Ovary (tissue), 9 donors: ENCODE results near the gene CSN1S1. TPM values are rescaled to one million over a fixed set of nuclear protein-coding genes. Genes with fewer than 3 reads are reported as not detected.

ENCODE experiments used
- DNase-seq, 5 donors: peaks; one replicate each; pipeline ENCODE4 v3.0.0-alpha.2; 2019 to 2020
- H3K27ac ChIP-seq, 2 donors: fragments of 200-600 bp; one replicate each; pipeline versions ENCODE4 v1.5.1 to v1.8.0; 2019 to 2022
- H3K27me3 ChIP-seq: fragments of 200-600 bp; one replicate; pipeline ENCODE4 v1.8.0; 2022
- H3K36me3 ChIP-seq: fragments of 200-600 bp; sonication (generic); one replicate; pipeline ENCODE4 v1.5.1; 2019
- H3K4me1 ChIP-seq: one replicate; pipeline ENCODE4 v1.8.1; 2013; ENCODE audit warnings: mild to moderate bottlenecking, moderate library complexity; ENCODE audit not compliant: insufficient read depth
- H3K4me3 ChIP-seq: fragments of 200-600 bp; sonication (generic); one replicate; pipeline ENCODE4 v1.5.1; 2017
- H3K9me3 ChIP-seq, 2 donors: fragments of 200-600 bp in 1 of 2; sonication (generic) in 1 of 2; one replicate each; pipeline versions ENCODE4 v1.5.1 to v1.8.1; 2013 to 2019; ENCODE audit warnings: mild to moderate bottlenecking in 1 of 2, moderate library complexity in 1 of 2
- EP300 ChIP-seq: sonication (generic); formaldehyde crosslinking; IDR thresholded peaks from one replicate; pipeline ENCODE4 v1.6.1; 2017; ENCODE audit warnings: antibody characterized with exemption
- POLR2A ChIP-seq: fragments of 450-650 bp; IDR thresholded peaks from one replicate; pipeline ENCODE4 v1.6.1; 2017; ENCODE audit warnings: antibody characterized with exemption, mild to moderate bottlenecking, moderate library complexity
- WGBS, 3 donors: extraction: QIAGEN DNeasy Blood & Tissue Kit in 1 of 3; methylation state at CpG; one replicate each; pipeline versions ENCODE4 v1.1.5 to v1.1.7; 2013 to 2017; 5-methylcytosine and 5-hydroxymethylcytosine counted together
- intact Hi-C, 4 donors: fragments of 100-400 bp; cut with DNase I; formaldehyde crosslinking; loops; one replicate each; pipeline versions ENCODE4 v1.11.0 to v1.15.1; 2022 to 2023
- polyA plus RNA-seq, 2 donors: library from polyadenylated mRNA; stranded (reverse); fragments of 200-250 nt in 1 of 2; fragments of 350-450 nt in 1 of 2; fragmentation: Illumina TruSeq in 1 of 2; extraction: RNeasy Lipid Tissue Mini Kit (QIAGEN cat#74804) in 1 of 2; gene quantifications; one replicate each; pipeline ENCODE4 v1.2.3, GENCODE V29; 2013 to 2014
- total RNA-seq, 7 donors: library from RNA; depleted of rRNA in 2 of 7; stranded (reverse); fragments of >200 nt in 2 of 7; fragmentation: NEBNext Ultra II Directional in 3 of 7; extraction: Animal tissue kit (Norgen Biotek cat#: 25700) in 3 of 7; gene quantifications; one replicate each; pipeline versions ENCODE4 v1.1.0 to v1.2.4, GENCODE V29; 2016 to 2023
- TF ChIP-seq, protein P1 (sequence below), 3 donors: fragments of 450-650 bp in 2 of 3; fragments of 200-600 bp in 1 of 3; IDR thresholded peaks; one replicate each; pipeline versions ENCODE4 v1.5.1 to v1.8.0; 2016 to 2022; ENCODE audit warnings: antibody characterized with exemption in 3 of 3, mild to moderate bottlenecking in 1 of 3
- donor health status: DM: no; HTN: no; CAD: no; lungs with moderate emphysema.
- donor health status: DM: no; HTN: no; CAD: no.
- donor health status: Bipolar disorder and iron deficiency.
- donor health status: DM: yes; HTN: yes; CAD: no.
- donor health status: DM: no; HTN: no; CAD: no.
- donor health status: DM: yes; HTN: yes; CAD: no.

CSN1S1 gene
- total and polyA plus RNA-seq, 9 donors = not detected

DNA sequence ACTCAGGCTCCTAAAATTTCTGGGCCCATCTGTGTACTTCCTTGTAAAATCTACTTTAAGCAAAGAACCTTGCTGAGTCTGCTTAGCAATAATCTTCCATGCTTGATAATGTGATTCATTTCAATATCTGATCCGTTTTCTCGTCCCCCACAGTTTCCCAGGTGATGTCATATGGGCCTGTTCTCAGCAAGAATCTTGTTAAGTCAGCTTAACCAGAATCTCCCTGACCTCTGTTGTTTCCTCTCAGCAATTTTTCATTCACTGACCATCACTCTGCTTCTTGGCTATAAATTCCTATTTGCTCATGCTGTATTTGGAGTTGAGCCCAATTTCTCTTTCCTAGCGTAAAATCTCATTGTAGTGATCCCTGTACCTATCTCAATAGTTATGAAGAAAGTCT, 20.7 kb downstream of the CSN1S1 start:
- 72 to 75% (median 74%) methylated on average over 3 of the region's 3 CpGs for WGBS, 3 donors
- Histone ChIP-seq H3K36me3 (no peaks in the 10 kb centered on the region), H3K27ac (no peak overlapping the region), H3K4me3 (no peak overlapping the region), H3K9me3 (no peaks in the 10 kb centered on the region), H3K27me3 (no peaks in the 10 kb centered on the region), H3K4me1 (no peaks in the 10 kb centered on the region)
- no peak for DNase-seq
- no peak for TF ChIP-seq POLR2A
- no peak for TF ChIP-seq EP300
- TF ChIP-seq, protein P1, sequence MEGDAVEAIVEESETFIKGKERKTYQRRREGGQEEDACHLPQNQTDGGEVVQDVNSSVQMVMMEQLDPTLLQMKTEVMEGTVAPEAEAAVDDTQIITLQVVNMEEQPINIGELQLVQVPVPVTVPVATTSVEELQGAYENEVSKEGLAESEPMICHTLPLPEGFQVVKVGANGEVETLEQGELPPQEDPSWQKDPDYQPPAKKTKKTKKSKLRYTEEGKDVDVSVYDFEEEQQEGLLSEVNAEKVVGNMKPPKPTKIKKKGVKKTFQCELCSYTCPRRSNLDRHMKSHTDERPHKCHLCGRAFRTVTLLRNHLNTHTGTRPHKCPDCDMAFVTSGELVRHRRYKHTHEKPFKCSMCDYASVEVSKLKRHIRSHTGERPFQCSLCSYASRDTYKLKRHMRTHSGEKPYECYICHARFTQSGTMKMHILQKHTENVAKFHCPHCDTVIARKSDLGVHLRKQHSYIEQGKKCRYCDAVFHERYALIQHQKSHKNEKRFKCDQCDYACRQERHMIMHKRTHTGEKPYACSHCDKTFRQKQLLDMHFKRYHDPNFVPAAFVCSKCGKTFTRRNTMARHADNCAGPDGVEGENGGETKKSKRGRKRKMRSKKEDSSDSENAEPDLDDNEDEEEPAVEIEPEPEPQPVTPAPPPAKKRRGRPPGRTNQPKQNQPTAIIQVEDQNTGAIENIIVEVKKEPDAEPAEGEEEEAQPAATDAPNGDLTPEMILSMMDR (IDR thresholded peaks at IDR 0.05) = no peak
- intact Hi-C loops = no loop called here

DNA sequence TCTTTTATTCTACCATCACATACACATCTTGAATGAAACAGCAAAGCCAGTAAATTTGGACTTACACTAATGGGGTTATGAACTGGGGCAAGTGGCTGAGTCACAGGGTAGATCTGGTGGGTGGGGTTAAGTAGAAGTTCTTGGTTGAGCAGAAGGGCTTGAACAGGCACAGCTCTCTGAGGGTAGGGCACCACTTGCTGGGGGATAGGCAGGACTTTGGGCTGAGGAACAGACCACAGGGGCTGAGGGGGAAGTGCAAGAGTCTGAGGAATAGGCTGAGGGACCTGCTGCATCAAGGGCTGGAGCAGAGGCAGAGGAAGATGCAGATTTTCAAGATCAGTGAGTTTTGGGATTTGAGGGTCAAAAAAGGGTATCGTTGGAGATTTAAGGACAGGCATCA, 26.3 kb downstream of the CSN1S1 start:
- Histone ChIP-seq H3K36me3 (no peaks in the 10 kb centered on the region), H3K4me3 (no peak overlapping the region), H3K9me3 (no peaks in the 10 kb centered on the region), H3K4me1 (no peaks in the 10 kb centered on the region), H3K27me3 (no peaks in the 10 kb centered on the region), H3K27ac (no peak overlapping the region)
- 87 to 100% (median 100%) methylated on average over 1 of the region's 1 CpG for WGBS, 3 donors
- intact Hi-C loops = no loop called here
- DNase-seq = no peak
- TF ChIP-seq, protein P1 (IDR thresholded peaks at IDR 0.05) = no peak
- no peak for TF ChIP-seq POLR2A
- no peak for TF ChIP-seq EP300

- no peak within 1 kb of the TSS for H3K4me3 ChIP-seq
- WGBS, 3 donors = 90 to 93% (median 92%) methylated on average over 2 of the region's 2 CpGs
- H3K4me1 ChIP-seq = no peaks in the 10 kb centered on the region
- H3K27me3 ChIP-seq = no peaks in the 10 kb centered on the region
- no peak within 1 kb of the TSS for H3K27ac ChIP-seq
- no peak for DNase-seq
- no peaks in the 10 kb centered on the region for H3K36me3 ChIP-seq
- no peaks in the 10 kb centered on the region for H3K9me3 ChIP-seq
- TF ChIP-seq, protein P1 (IDR thresholded peaks at IDR 0.05) = no peak
- TF ChIP-seq EP300 (no peak), POLR2A (no peak)
- intact Hi-C loops = no loop called here
Measured at GRCh38 chr4:69965628-69966027, 34.8 kb downstream of the CSN1S1 start, which contains the start of gene CSN2. TSS of gene CSN2 (minus strand) at chr4:69965728. CDS start at chr4:69960995, 4,733 bp downstream.

DNA sequence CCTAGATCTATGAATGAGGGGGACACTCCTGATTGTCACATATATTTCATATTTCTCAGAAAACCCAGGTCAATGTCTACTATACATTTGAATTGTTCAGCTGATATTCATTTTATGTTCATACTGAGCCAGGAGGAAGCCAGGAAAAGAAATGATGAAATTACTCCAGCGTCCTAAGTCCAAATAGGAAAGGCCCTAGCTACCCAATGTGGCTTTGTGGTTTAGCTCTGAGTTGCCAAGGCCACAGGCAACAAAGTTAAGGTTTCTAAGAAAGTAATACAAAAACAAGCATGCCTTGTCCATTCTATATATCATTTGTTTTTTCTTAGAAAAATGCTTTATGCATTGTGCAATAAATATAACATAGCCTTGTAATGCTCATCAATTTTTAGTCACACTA, 39.2 kb downstream of the CSN1S1 start:
- intact Hi-C loops = no loop called here
- 41 to 51% (median 49%) methylated on average over 1 of the region's 1 CpG for WGBS, 3 donors

More for the DNA sequence above, 39.2 kb downstream of the CSN1S1 start:
- Histone ChIP-seq H3K4me3 (no peak overlapping the region), H3K27me3 (no peaks in the 10 kb centered on the region), H3K4me1 (no peaks in the 10 kb centered on the region), H3K27ac (no peak overlapping the region), H3K9me3 (no peaks in the 10 kb centered on the region), H3K36me3 (no peaks in the 10 kb centered on the region)
- DNase-seq = no peak
- TF ChIP-seq POLR2A (no peak), EP300 (no peak)
- TF ChIP-seq, protein P1 (IDR thresholded peaks at IDR 0.05) = no peak
